HG03469 (cell line): ENCODE data around the gene WDR89.
"Not testable (repeated sequence)": the region's sequence is repeated elsewhere in the genome, so short reads cannot be mapped to it uniquely, and the experiment has no call there.

Experiments
- ATAC-seq: cut with Tn5 transposase; IDR thresholded peaks from one replicate; pipeline ENCODE4 v1.9.1; 2021; ENCODE audit warnings: mild to moderate bottlenecking, moderate library complexity, moderate number of reproducible peaks; ENCODE audit not compliant: unreplicated experiment

The WDR89 gene

GRCh38 chr14:63598807-63599206, 42.9 kb downstream of the WDR89 start:
- no peak for ATAC-seq

DNA sequence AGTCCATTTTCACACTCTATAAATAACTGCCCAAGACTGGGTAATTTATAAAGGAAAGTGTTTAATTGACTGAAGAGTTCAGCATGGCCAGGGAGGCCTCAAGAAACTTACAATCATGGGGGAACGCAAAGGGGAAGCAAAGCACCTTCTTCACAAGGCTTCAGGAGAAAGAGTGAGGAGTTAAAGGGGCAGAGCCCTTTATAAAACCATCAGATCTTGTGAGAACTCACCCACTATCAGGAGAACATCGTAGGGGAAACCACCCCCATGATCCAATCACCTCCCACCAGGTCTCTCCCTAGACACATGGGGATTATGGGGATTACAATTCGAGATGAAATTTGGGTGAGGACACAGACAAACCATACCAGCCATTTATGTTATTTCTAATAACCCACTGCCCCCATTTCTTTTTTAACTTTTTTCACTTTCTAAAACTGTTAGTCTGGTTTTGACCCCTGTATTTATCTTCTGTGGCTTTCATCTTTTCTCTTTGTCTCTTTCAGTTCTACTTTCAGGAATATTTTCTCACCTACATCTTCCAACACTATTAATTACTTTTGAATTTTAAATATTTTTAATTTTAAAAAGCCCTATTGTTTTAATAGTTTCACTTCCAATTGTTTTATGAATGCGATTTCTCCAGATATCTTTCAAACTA, 44.5 kb downstream of the WDR89 start:
- ATAC-seq: no peak

GRCh38 chr14:63594455-63595372, 47.0 kb downstream of the WDR89 start:
- no peak for ATAC-seq

DNA sequence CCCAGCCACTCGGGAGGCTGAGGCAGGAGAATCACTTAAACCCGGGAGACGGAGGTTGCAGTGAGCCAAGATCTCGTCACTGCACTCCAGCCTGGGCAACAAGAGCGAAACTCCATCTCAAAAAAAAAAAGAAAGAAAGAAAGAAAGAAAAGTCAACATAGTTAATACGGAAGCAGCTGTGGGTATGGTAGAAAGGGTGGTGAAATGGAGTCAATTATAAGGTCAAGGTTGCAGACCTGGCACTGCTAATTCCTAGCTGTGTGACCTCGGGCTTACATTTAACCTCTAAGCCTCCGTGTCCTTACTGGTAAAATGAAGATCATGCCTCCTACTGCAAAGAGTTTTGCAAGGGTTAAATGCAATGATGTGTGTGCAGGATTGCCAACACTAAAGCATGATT, 58.6 kb downstream of the WDR89 start:
- ATAC-seq: not testable (repeated sequence)

DNA sequence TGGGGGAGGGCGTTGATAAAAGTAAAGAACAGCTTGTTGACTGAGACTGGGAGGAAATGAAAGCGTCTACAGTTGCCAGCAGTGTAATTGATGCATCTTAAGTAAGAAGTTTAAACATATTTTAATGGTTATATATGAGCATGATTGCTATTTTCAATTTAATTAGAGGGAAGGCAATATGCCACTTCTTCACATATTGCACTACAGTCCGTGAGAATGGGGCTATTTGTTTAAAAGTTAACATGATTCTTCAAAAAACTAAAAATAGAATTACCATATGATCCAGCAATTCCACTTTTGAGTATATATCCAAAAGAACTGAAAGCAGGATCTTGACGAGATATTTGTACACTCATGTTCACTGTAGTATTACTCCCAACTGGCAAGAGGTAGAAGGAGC, 60.2 kb downstream of the WDR89 start:
- no peak for ATAC-seq

DNA sequence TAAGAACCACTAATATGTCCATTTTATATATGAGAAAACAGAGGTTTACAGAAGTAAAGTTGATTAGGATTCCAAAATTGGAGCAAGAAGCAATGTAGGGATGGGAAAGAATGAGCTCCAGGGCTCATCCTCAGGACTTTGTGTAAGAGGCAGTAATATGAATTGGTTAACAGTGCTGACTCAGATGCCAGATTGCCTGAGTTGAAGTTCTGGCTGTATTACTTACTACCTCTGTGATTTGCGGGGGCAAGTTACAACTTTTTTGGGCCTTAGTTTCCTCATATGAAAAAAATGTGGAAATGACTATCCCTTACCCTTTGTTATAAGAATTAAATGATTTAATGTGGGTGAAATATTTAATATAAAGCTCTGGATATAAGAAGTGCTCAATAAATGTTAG, 63.4 kb downstream of the WDR89 start:
- no peak for ATAC-seq

GRCh38 chr14:63573581-63573980, 68.1 kb downstream of the WDR89 start:
- ATAC-seq: no peak

DNA sequence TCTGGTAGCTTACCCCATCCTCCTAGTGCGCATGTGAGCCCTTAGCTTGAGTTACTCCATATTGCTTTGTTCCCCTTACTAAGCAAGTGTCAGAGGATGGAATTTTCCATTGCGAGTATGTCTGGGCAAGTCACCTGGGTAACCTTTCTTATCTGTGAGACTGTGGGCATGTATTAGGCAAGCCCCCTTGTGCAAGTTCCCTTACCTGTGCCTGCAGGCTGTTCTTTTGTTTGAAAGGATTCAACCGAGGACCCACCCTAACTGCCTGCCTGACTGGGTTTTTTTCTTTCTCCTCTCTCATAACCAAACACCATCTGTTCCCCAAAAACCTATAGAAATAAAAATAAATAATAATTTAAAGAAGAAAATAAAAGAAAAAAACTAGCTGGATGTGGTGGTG, 76.2 kb downstream of the WDR89 start:
- no peak for ATAC-seq

DNA sequence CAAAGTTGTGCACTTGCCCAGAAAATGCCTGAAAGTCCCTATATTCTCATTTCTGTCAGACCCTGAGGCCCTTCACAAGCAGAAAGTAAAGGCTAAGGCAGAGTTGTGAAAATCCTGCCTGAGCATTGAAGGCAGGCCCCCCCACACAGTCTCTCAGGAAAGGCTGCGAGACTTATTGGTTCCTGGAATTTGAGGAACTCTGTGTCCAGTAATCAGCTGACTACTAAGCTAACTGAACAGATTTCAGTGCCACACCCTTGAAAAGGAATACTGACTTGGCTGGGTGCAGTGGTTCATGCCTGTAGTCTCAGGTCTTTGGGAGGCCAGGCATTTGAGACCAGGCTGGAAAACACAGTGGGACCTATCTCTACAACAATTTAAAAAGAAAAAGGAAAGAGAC, 77.4 kb downstream of the WDR89 start:
- no peak for ATAC-seq

DNA sequence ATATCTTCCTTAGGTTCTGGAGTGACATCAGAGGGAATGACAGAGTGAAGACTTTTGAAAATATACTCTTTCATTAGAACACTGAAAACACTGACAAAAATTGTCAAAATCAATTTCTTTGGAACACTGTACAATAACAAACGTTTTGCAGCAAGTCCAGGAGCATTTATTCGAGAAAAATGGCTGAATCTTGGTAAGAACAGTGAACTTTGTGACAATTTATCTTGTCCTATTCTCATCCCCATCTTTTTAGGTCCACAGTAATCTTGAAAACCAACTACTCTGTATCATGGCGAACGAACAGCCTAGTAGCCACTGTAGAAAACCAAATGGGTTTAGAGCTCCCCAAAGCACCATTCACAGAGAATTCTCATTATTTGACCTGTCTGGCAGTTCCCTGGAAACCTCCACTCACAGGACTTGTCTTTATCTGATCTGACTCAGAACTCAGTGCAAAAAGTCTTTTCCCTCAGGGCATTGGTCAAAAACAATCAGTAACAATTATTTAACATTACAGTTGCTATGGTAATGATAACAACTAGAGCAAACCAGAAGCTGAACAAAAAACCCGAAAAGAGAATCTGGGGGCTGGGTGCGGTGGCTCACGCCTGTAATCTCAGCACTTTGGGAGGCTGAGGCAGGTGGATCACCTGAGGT, 78.2 kb downstream of the WDR89 start:
- no peak for ATAC-seq

- no peak for ATAC-seq
These were observed 79.3 kb downstream of the WDR89 start for GRCh38 chr14:63562405-63562804.

GRCh38 chr14:63555572-63555971, 86.1 kb downstream of the WDR89 start:
- no peak for ATAC-seq

GRCh38 chr14:63551332-63551731, 90.3 kb downstream of the WDR89 start:
- ATAC-seq: no peak

DNA sequence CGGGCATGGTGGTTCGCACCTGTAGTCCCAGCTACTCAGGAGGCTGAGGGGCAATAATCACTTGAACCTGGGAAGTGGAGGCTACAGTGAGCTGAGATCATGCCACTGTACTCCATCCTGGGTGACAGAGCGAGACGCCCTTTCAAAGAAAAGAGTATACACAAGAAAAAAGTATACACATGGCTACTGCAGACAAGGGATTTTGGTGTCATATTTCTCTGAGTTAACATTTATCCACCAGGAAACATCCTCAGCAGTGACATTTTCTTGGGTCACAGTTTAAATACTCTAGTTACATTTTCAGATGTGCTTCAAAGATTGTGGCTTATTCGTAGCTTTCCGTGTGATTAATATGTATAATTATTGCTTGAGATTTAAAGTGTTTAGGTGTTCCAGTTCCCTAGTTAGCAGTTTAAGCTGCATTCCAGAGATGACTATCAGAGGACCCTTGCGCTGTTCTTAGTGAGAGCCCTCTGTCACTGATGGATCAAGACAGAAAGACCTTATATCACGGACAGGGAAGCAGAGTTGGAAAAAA, 93.8 kb downstream of the WDR89 start:
- ATAC-seq: no peak
